HEK293T (cell line): ENCODE results near the gene TPK1.

ENCODE experiments used
- CTCF ChIA-PET: fragments of 350-600 bp; formaldehyde crosslinking; extraction: SDS; loops from one replicate; lab custom pipeline; 2021; ENCODE audit warnings: antibody characterized with exemption, inconsistent platforms; lab: Yijun Ruan, JAX
- POLR2A ChIA-PET: fragments of 350-600 bp; formaldehyde crosslinking; extraction: SDS; loops from one replicate; lab custom pipeline; 2020; ENCODE audit warnings: antibody characterized with exemption, inconsistent platforms; lab: Yijun Ruan, JAX
- DNase-seq: peaks from one replicate; pipeline ENCODE4 v3.0.0; 2012; ENCODE audit warnings: mixed read lengths; ENCODE audit errors: extremely low spot score
- ARNT ChIP-seq: fragments of 450-650 bp; IDR thresholded peaks from 2 replicates; pipeline ENCODE4 v1.6.1; 2017; ENCODE audit warnings: mild to moderate bottlenecking
- BHLHE40 ChIP-seq: fragments of 450-650 bp; IDR thresholded peaks from 2 replicates; pipeline ENCODE4 v1.6.1; 2016; ENCODE audit warnings: mild to moderate bottlenecking, moderate library complexity, borderline replicate concordance
- CTBP1 ChIP-seq: fragments of 450-650 bp; IDR thresholded peaks from 2 replicates; pipeline ENCODE4 v1.6.1; 2016; ENCODE audit warnings: borderline replicate concordance
- ELF4 ChIP-seq: fragments of 450-650 bp; IDR thresholded peaks from 2 replicates; pipeline ENCODE4 v1.6.1; 2017; ENCODE audit warnings: antibody characterized with exemption
- FOXA1 ChIP-seq: fragments of 450-650 bp; IDR thresholded peaks from 2 replicates; pipeline ENCODE4 v1.6.1; 2016; ENCODE audit warnings: mild to moderate bottlenecking
- FOXK2 ChIP-seq: fragments of 450-650 bp; IDR thresholded peaks from 2 replicates; pipeline ENCODE4 v1.6.1; 2016; ENCODE audit warnings: mild to moderate bottlenecking
- FOXM1 ChIP-seq: fragments of 450-650 bp; IDR thresholded peaks from 2 replicates; pipeline ENCODE4 v1.6.1; 2017; ENCODE audit warnings: mild to moderate bottlenecking, borderline replicate concordance
- HDGF ChIP-seq: fragments of 450-650 bp; IDR thresholded peaks from 2 replicates; pipeline ENCODE4 v1.6.1; 2017; ENCODE audit warnings: antibody characterized with exemption, borderline replicate concordance
- L3MBTL2 ChIP-seq: fragments of 450-650 bp; conservative IDR thresholded peaks from 2 replicates; pipeline ENCODE4 v1.6.1; 2016; ENCODE audit warnings: mild to moderate bottlenecking
- LEF1 ChIP-seq: fragments of 450-650 bp; IDR thresholded peaks from 2 replicates; pipeline ENCODE4 v1.6.1; 2017; ENCODE audit warnings: mild to moderate bottlenecking, borderline replicate concordance
- NFRKB ChIP-seq: fragments of 450-650 bp; IDR thresholded peaks from 2 replicates; pipeline ENCODE4 v1.6.1; 2016; ENCODE audit warnings: mild to moderate bottlenecking, moderate library complexity
- PKNOX1 ChIP-seq: fragments of 450-650 bp; IDR thresholded peaks from 2 replicates; pipeline ENCODE4 v1.6.1; 2016
- SP1 ChIP-seq: fragments of 450-650 bp; IDR thresholded peaks from 2 replicates; pipeline ENCODE4 v1.6.1; 2017
- SUZ12 ChIP-seq: fragments of 450-650 bp; IDR thresholded peaks from 2 replicates; pipeline ENCODE4 v1.6.1; 2016; ENCODE audit warnings: mild to moderate bottlenecking
- TARDBP ChIP-seq: fragments of 450-650 bp; IDR thresholded peaks from 2 replicates; pipeline ENCODE4 v1.6.1; 2016
- ZNF384 ChIP-seq: fragments of 450-650 bp; IDR thresholded peaks from 2 replicates; pipeline ENCODE4 v1.6.1; 2016

TPK1 gene

GRCh38 chr7:144407266-144407931 is 428.5 kb downstream of the TPK1 start:
- TF ChIP-seq CTBP1 (no peak), ELF4 (no peak), HDGF (no peak), SUZ12 (no peak), FOXK2 (no peak), ZNF384 (no peak), L3MBTL2 (no peak), NFRKB (no peak), TARDBP (no peak), BHLHE40 (no peak), PKNOX1 (no peak), SP1 (no peak), FOXM1 (no peak), FOXA1 (no peak), LEF1 (no peak), ARNT (no peak)
- ChIA-PET POLR2A (no interaction called here), CTCF (no interaction called here)
- no peak for DNase-seq

DNA sequence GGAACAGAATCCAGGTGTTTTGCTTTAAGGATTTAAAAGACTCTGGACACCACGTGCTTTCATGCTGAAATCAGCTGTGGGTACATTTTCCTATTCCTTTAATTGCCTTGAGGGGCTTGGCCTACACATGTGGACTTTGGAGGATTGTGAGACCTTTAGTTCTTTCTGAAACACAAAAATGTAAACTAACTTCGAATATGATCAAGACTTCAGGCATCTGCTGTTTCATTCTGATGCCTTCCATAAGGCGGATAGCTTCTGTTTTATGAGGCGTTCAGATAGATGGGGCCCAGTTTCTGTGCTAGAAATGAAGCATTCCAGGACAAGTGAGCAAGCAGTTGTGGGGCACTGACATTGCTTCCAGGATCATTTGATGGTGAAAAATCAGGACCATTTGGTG is 430.9 kb downstream of the TPK1 start:
- no peak for DNase-seq
- TF ChIP-seq PKNOX1 (no peak), BHLHE40 (no peak), SUZ12 (no peak), SP1 (no peak), ELF4 (no peak), HDGF (no peak), LEF1 (no peak), FOXA1 (no peak), FOXK2 (no peak), TARDBP (no peak), ZNF384 (no peak), CTBP1 (no peak)
- ChIA-PET CTCF (interaction anchor here (0.5 kb wide), 1 partner anchor 631 kb away, joined by 3 read pairs; no protein-coding TSS in a partner anchor), POLR2A (no interaction called here)

DNA sequence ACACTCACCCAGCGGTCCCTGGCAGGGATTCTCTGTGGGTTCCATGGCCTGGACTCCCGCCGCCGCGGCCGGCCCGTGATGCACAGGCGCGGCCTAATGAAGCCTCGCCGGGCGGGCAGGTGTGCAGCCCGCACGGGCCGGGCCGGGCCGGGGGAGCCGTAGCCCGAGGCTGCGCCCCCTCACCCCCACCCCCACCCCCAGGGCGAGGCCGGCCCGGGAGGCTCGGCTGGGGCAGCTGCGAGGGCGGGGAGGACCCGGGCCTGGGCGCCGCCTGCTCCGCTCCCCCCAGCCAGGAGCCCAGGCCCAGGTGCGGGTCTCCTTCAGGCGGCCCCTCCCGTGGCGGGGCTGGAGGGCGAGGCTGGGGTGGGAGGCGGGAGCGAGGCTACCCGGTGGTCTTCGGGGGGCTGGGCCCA is 432.2 kb downstream of the TPK1 start, which contains the start of gene NOBOX:
TSS of gene NOBOX (minus strand) at position 45 of the 413 bp plus-strand sequence.
- DNase-seq = no peak
- TF ChIP-seq FOXK2 (no peak), LEF1 (no peak), FOXA1 (no peak), HDGF (no peak), ELF4 (no peak), PKNOX1 (no peak), L3MBTL2 (no peak), CTBP1 (no peak), FOXM1 (no peak), SP1 (no peak), TARDBP (no peak), NFRKB (no peak)
- ChIA-PET POLR2A (no interaction called here), CTCF (no interaction called here)

GRCh38 chr7:144403102-144403501 is 432.8 kb downstream of the TPK1 start:
- ChIA-PET POLR2A (no interaction called here), CTCF (no interaction called here)
- no peak for TF ChIP-seq SP1
- no peak for TF ChIP-seq NFRKB
- no peak for TF ChIP-seq HDGF
- no peak for TF ChIP-seq SUZ12
- no peak for TF ChIP-seq CTBP1
- no peak for TF ChIP-seq TARDBP
- no peak for DNase-seq
